HG03439 (cell line): Measurements from ENCODE around the gene GPC4.
"Not testable (repeated sequence)": the region's sequence is repeated elsewhere in the genome, so short reads cannot be mapped to it uniquely, and the experiment has no call there.

Experiments used
- ATAC-seq: cut with Tn5 transposase; IDR thresholded peaks from one replicate; pipeline ENCODE4 v1.9.1; 2021; ENCODE audit warnings: mild to moderate bottlenecking, moderate library complexity; ENCODE audit not compliant: unreplicated experiment

The GPC4 gene

DNA sequence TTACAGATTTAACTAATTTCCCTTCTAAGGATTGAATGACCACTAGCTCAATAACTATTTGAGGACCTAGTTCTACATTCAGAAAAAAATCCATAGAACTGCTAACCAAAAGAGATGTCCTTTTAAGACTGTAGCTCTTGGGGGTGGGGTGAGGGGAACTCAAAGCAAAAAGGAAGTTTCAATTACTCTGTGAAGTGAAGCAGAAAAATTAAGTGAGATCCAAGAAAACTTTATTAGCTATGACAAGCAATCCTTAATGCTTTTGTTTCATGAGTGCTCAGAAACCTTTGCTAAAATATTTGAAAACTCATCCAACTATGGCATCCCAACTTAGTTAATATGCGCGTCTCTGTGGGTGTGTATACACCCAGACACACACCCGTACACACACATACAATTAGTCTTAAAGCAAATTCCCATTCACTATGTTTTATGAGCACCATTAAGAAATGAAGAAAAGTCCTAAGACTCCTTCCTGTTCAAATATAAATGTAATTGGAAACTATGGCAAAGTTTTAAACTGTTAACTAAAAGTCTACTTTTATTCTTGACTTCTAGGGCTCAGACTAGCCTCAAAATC, 44.5 kb downstream of the GPC4 start:
- ATAC-seq = no peak

DNA sequence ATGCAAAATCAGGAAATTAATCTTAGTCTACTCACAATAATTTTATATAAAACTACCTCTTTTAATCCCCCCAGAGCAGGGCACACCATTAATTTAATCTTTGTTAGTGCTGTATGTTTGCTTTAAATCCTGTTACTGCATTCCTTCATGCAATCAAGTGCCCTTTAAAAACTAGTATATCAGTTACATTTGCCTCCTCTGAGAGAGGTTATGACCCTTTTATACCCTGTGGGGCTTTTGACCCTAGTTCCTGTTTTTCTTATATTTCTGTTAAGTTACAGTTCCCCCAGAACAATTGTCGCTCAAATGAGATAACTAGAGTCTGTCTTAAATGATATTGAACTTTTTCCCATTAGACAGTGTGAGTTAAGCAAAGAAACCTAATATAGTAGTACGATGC, 46.2 kb downstream of the GPC4 start:
- ATAC-seq = no peak

DNA sequence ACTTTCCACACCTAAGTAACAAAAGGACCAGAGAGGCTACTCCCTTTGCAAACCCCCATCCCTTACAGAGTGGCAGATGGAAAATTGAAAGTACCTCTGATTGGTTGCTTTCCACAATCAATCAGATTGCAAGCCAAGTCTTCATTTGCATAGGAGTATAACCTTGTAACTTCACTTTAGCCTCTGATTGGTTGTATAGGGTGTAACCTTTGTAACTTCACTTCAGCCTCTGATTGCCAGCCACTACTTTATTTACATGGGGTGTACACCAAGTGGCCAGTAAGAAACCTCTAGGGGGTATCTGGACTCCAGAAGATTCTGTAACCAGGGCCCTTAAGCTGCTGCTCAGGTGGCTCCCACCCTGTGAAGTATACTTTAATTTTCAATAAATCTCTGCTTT, 48.6 kb downstream of the GPC4 start:
- ATAC-seq = no peak

DNA sequence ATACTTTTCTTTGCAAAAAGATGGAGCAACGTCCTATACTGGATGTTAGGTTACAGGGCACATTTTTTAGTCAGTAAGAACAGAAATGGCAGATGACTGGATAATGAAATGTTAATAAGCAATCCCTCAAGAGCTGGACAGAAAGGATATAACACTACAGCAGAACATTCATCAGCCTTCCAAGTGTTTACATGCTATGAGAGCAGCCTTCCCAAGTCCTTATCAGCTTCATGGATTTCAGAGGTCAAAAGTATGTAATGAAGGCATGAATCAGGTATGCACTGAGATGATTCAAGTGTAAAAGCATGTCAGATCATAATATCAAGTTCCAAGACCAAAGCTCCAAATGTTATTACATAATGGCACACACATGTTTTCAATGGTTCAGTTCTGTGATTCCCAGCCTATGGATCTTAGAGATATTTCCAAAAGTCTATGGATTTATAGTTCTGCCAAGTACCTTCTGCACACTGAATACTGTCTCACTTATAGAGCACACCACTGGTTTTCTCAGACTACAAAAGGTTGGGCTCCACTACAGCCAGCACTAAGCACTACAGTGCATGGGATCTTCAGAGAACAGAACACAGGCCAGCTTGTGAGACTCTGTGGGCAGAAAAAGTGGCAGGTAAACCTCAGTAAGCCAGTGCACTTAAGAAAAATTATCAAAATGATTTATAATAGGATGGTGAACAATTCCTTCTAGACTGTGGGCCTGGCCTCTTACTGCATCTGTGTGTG, 49.2 kb downstream of the GPC4 start:
- no peak for ATAC-seq

DNA sequence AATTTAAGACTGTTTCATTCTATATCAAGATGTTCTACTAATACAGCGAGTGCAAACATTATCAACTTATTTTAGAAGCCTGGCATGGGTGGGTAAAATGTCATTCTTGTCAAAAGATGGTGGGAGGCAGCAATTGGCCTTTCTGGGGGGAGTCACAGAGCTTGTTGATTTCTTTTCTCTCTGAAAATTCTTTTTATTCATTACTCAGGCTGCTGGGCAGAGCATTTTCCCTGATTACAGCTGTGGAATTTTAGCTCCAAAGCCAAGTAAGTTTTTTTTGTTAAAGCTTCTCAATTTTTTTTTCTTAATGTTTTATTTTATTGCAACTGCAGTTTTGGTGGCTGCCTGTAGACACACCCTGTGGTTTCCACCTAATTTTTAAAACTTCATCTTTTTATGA, 50.4 kb downstream of the GPC4 start:
- no peak for ATAC-seq

DNA sequence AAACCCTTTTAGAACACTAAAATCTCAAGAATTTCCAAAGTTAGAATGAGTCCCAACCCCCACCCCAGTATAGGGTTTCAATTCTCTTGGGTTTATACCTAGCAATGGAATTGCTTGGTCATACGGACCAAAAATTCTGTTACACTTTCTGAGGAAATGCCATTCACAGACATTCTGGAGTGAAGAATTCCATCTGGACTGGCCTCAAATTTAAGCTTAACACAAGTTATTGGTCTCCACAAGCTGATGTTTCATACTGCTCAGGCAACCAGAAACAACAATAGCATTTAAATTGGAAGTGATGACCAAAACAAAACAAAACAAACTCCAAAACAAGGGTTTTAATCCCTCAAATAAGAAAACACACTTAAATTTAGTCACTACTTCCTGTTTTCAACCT, 51.1 kb downstream of the GPC4 start:
- ATAC-seq = no peak

DNA sequence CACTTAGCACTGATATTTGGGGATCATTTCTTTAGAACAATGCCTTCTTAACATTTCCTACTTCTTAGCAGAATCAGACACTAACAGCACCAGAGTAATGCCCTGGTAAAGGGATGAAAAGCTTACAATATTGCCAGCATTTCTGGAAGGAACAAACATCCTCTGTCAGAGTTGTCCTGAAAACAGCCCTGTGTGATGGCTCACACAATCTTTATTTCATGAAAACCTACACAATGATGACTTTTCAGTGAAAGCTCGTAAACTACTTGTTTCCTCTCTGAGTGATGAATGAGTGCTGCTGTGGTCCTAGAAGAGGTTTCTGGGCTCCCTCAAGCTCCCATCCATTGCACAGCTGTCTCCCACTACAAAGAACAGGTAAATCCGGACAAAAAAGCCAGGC, 52.8 kb downstream of the GPC4 start:
- no peak for ATAC-seq

DNA sequence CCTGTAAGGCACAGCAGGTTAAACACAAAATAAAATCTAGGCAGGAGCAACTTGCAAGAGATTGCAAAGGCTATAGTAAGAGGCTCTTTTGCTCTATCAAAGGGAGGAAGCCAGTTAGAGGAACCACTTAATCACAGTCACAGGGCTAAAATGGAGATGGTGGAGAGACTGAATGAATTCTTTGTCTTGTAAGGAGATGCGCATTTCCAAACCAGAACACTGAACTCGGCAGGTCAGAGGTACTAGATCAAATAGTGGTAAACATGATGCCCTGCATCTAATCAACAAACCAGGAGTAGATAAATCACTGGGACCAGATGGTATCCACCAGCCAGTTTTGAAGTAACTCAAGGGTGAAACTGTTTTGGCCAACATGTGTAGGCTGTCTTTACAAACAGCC, 55.8 kb downstream of the GPC4 start:
- no peak for ATAC-seq

DNA sequence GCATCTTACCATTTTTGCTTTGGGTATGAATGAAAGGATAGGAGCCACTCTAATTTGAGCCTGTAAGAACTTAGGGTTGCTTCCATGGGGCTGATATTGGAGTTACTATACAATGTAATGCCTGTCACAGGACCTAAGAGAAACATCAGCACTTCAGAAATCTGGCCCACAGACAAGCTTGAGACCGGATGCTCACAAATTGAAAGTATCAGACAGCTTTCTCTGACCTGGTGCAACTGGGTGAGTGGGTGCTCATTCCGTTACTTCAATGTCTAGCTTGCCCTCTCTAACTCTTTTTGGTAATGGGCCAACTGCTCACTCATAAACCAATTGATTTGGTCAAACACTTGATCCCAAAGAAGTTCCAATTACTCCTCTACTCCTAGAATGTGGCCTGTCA, 62.1 kb downstream of the GPC4 start:
- no peak for ATAC-seq

DNA sequence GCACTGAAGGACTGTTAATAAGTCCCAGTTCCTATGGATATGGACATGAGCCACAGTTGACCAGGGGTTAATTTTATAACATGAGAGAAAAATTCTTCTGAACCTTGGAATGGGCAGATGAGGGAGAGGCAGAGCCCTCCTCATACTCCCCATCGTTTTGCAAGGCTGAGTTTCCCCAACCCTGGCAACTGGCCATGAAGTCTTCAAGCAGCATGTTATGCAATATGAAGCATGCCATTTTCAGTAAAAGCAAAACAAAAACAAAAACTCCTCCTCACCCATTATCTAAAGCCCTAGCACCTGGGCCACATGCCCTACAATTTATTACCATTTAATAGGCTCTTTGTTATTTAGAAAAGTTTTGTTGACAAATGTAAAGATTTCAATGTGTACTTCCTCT, 64.5 kb downstream of the GPC4 start:
- no peak for ATAC-seq

DNA sequence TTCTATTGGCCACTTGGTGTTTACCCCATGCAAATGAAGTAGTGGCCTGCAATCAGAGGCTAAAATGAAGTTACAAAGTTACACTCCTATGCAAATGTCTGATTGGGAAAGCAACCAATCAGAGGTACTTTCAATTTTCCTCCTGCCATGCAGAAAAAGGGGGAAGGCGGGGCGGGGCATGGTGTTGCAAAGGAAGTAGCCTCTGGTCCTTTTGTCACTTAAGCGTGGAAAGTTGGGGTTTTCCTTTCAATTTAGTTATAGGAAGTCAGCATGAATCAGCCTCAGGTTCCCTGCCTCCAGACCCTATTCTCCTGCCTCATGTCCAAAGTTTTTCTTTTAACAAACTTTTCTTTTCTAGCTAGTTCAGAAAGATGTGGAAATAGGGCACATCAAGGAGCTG, 69.3 kb downstream of the GPC4 start:
- ATAC-seq = no peak

DNA sequence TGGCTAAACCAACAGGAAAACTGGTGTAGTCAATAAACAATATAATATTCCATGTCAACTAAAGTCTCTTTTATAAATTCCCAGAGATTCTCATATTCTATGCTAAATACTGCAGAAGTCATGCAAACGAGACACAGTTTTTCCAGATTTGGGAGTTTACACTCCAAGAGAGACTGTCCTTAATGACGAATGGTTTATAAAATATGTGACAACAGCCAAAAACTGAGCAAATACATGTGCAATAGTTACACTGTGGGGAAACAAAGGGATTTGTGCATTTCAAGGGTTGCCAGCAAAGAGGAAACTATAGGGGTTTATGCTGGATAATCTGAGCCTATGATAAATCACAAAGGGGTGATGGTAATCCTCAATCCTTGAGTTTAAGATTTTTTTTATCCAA, 75.7 kb downstream of the GPC4 start:
- no peak for ATAC-seq

DNA sequence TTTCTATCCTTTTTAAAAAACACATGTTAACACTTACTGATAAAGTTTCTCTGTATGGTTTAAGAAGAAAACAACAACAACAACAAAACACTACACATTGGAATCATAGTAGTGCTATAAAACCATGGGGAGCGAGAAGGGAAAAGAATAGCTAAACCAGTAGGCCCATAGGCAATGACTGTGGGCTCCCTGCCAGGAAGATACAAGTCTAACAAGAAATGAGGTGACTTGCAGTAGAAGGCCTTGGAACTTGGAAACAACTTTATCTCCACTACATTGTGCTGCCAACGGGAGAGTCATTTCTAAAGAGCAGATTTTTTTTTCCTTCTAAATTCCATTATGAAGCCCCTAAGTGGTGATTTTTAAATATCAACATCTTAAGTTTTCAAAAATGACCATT, 78.0 kb downstream of the GPC4 start:
- no peak for ATAC-seq

DNA sequence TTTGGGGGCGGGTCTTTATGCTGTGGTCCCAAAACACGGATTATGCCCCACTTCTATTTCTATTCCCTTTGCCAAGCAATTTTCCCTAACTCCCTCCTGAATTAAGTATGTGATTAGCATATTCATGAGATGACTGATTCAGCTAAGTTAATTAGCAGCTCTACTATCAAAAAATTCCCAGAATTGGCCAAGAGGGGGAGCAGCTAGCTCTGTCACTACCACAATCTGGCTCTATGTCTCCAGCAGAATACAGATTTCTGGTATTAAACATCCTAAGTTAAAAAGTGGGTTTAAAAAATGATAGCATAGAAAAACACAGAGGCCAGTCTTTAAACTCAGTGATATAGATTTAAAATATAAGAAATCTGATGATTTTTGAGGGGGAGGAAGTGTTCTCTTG, 80.3 kb downstream of the GPC4 start:
- no peak for ATAC-seq

DNA sequence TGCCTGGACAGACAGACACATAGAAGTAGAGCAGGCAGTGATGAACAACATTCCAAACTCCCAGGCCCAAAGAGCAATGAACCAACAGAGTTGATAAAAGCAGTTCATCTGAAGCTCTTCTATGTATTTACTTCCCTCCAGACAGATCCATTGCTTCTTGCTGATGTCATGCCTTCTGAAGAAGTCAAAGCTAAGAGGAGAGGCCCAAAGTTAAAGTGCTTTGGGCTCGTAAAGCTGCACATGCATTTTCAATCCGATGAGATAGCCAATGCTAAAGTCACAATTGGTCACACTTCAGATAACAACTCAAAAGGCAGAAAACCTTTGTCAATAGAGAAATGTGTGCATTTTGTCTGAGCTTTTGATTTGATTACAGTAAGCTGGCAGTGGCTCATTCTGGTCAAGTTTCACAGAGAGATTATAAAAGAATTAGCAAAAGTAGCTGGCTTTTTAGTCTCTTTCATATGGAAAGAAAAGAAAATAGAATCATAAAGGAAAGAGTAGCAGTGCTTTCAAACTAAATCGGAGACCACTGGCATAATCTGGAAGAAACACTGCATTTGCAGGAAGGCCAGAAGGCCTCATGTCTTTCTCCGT, 82.0 kb downstream of the GPC4 start:
- no peak for ATAC-seq

DNA sequence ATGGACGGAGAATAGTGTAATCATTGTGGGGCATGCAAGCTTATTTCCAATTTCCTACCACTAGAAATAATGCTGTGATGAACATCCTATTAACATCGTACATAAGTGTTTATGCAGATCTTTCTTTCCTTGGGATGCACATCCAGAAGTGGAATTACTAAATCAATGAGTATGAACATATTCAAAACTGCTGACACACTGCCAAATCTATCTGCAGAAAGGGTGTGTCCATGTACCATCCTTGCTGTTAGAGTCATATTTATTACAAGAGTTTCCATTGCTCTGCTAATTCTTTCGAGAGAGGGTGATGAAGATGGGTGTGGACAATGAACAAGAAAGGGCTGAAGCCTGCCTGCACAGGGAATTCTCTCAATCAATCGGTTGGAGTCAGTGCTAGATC, 82.6 kb downstream of the GPC4 start:
- no peak for ATAC-seq

DNA sequence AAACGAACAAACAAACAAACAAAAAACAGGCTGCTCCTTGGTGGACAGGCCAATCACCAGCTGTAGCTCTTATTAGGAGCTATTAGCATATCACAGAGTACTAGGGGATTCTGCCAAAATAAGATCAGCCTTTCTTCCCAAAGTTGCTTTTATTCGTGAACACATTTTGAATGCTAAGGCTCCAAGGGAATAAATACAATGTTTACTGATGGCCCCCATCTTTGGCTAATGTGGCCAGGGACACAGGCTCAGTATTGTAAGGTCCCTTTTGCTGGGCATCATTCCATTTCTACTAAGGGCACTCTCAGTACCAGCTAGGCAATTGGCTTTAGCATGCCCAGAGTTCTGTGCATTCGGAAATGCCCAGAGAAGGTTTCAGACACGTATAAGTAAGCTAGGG, 84.3 kb downstream of the GPC4 start:
- ATAC-seq = no peak

DNA sequence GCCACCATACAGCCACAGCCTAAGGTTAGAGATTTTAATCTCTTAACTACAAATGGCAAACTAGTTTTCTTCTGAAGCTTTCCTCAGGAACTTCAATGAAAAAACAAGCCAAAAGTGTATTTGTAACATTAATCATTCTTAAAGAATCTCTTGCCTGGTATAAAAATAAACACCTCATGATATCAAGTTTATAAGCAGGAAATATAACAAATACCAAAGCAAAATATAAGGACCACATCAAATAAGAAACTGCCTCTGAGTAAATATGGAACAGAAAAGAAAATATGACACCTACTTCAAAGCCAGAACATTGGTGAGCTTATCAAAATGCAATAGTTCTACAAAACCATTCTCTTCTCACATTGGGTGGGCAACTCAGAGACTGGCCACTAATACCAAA, 89.9 kb downstream of the GPC4 start:
- ATAC-seq = no peak

DNA sequence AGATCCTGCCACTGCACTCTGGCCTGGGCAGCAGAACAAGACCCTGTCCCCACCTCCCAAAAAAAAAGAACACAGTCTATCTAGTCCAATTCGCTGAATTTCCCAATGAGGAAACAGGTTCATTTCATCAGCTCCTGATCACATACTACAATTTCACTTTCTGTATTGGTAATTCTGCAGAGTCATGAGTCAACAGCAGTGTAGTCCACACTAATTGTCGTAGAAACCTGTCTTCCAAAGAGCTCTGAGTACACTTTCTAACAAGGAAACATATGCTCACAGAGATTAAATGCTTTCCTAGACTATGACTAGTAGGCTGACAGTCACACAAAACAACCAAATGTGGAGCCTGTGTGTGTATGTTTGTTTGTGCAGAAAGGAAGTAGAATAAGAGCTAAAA, 91.9 kb downstream of the GPC4 start:
- ATAC-seq = no peak

DNA sequence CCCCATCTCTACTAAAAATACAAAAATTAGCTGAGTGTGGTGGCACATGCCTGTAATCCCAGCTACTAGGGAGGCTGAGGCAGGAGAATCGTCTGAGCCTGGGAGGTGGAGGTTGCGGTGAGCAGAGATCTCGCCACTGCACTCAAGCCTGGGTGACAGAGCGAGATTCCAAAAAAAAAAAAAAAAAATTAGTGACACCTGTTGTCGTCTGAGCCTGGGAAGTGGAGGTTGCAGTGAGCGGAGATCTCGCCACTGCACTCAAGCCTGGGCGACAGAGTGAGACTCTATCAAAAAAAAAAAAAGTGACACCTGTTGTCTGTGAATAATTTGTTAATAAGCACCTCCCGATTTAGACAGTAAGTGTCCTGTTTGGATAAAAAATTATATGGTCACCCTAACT, 93.0 kb downstream of the GPC4 start:
- not testable (repeated sequence) for ATAC-seq

DNA sequence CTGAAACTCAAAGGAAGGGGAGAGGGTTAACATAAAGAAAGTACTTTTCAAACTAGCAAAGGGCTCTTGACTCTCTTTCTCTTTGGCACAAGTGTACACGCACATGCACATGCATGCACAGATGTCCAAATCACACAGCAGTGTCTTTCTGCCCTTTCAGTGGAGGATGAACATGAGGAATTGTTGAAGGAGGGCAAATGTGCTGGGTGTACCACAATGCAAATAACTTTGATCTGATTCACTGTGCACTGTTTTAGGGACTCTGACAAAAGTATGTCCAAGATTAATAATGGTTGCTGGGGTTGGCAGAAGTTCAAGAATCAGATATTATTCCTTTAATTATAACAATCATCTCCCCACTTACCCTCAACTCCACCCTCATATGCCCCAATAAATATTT, 93.8 kb downstream of the GPC4 start:
- no peak for ATAC-seq

DNA sequence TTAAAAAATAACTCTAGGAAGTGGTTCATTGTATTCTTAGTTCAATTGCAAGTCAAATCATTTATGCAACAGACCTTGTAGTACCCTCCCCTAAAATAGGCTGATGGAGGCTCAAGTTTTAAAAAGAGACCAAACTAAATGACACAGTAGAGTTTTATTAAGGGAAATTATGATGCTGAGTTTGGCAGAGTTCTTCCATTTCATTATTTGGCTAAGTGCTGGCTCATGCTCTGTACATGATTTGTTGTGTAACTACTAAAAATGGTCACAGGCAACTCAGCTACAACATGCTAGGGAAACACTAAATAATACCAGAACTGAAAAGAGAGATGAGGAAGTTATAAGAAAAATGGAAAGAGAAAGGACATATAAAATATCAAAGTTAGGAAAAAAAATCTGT, 101.0 kb downstream of the GPC4 start:
- ATAC-seq = no peak

DNA sequence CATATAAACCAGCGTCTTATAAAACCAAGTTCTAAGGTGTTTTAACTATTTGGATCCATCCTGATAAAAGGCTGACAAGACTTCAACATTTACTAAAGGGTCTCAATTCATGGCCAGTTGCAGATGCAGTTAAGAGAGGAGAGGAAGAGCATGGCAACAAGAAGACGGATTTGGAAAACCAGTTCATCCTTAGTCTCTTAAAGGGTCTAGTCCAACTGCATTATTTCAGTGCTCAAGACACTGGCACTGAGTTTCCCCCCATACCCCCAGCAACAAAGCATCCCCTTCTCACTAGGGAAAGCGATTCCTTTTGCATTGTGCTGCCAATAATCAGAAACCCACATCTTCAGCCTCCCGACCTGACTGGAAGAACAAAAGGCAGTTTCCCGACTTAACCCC, 106.8 kb downstream of the GPC4 start:
- ATAC-seq = no peak
